NOMO-1 treated with dmso at 0.1 percent for 144 hours (cell line): ENCODE data around the gene ARHGEF26.
A peak's percentile ranks its signal among the peaks of the same experiment; 100 is the strongest.

Experiments used
- DNase-seq: peaks from one replicate; lab custom pipeline; 2025; ENCODE audit not compliant: unreplicated experiment; lab: John Stamatoyannopoulos, UW

Gene ARHGEF26

GRCh38 chr3:154112146-154112852, 8.9 kb upstream of the ARHGEF26 start:
- DNase-seq, result no peak

GRCh38 chr3:154113609-154114008, 7.6 kb upstream of the ARHGEF26 start:
- DNase-seq, result no peak

- no peak for DNase-seq
Measured at GRCh38 chr3:154115332-154115731, 5.9 kb upstream of the ARHGEF26 start.

GRCh38 chr3:154119951-154120350, 1.2 kb upstream of the ARHGEF26 start:
- DNase-seq, result no peak

GRCh38 chr3:154121701-154122551, 736 bp downstream of the ARHGEF26 start:
- no peak for DNase-seq

- DNase-seq, result no peak
Measured at GRCh38 chr3:154122552-154122911, 1.3 kb downstream of the ARHGEF26 start.

- DNase-seq, result no peak
Measured at GRCh38 chr3:154122912-154123559, 1.8 kb downstream of the ARHGEF26 start.

DNA sequence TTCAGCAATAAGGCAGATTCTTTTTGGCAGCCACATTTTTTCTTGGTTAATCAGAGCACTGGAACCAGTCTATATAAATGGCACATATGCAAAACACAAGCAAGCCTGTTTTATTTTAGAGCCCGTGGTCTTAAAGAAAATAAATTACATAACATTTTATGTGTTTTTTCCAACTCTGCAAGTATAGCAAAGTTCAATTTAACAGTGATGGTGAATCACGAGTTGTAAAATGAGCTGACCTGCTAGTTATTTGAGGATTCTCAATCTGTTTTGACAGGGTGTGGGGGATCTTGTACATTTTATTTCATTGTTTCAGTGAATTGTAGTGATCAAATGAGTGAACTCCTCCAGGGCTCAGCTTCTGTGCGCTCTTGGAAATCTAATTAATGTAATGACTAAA, 2.7 kb downstream of the ARHGEF26 start:
- no peak for DNase-seq

DNA sequence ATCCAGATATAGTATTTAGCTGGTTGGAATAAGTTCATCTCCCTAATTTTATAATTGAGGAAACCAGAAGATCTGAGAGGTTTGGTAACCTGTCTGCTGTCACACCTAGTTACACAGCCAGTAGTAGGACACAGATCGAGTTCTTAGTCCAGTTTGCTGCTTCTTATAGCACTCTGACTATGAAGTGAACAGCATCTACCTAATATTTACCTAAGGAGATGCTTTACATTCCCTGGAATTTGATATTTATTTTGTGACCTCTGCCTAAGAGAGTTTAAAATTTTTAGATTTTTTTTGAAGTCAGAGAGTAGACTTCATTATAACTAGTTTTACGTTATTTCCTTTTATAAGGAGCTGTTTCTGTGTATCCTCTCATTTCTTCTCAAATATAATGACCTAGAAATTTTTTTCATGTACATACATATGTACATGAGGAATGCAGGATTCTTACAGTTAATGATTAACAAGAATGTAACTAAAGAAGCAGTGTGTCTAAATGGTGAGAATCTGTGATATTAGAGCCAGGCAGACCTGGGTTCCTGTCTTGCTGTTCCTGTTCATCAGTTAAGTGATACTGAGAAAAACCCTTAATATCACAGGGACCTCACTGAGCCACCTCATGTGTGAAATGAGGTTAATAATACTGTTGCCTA, 4.3 kb downstream of the ARHGEF26 start:
- no peak for DNase-seq

DNA sequence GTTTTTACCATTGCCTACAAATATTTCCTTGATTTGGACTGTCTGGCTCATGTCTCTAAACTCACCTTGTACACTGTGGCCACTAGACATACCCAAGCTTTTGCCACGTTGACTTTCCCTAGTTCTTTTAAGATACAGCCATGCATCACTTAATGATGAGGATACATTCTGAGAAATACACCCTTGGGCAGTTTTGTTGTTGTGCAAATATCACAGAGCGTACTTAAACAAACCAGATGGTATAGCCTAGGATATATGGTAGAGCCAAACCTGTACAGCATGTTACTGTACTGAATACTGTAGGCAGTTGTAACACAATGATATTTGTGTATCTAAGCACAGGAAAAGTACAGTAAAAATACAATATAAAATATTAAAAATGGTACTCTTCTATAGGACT, 5.5 kb downstream of the ARHGEF26 start:
- no peak for DNase-seq

- DNase-seq, result no peak
Measured at GRCh38 chr3:154129625-154130024, 8.4 kb downstream of the ARHGEF26 start.

DNA sequence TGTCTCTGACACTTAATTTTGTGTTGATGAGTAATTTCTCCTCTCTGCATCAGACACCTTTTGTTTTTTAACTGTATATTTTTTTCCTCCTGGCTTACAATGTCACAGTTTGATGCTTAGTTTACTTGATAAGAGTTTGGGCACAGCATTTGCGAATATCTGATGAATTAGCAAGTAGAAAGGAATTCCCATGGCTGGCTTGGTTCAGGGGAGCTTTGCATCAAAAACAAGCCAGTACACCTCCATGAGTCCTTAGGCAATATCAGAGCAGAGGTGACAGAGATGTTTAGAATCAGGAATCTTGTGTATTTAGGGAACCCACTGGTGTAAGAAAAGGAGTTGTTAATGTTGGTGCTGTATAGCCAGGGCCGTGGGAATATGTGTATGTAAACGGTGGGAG, 9.3 kb downstream of the ARHGEF26 start:
- no peak for DNase-seq

- no peak for DNase-seq
Measured at GRCh38 chr3:154131830-154132229, 10.6 kb downstream of the ARHGEF26 start.

DNA sequence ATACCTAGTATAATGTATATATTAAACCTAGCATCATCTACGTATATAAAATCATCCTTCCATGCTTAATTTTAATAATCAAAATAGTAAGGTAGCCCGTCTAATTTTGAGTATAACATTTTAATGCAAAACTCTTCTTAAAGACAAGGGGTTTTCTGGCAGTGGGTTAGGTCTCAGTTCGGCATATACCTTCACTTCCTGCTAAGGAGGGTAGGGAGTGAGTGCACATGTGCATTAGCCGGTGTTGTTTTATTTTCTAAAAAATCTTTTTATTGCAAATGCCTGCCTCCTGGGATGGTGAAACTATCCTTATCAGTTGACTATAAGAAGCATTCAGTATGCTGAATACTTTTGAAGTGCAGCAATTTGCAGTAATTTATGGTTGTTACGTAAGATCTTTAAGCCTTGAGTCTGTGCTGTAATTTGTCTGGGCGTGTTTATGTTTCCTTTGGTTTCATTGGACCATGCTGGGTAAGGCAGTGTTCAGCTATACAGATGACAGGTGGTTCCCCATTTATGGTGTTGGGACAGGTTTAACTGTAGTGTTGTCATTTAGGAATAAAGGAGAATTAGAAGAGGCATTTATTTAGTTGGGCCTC, 11.7 kb downstream of the ARHGEF26 start:
- peak; percentile 92 for DNase-seq

DNA sequence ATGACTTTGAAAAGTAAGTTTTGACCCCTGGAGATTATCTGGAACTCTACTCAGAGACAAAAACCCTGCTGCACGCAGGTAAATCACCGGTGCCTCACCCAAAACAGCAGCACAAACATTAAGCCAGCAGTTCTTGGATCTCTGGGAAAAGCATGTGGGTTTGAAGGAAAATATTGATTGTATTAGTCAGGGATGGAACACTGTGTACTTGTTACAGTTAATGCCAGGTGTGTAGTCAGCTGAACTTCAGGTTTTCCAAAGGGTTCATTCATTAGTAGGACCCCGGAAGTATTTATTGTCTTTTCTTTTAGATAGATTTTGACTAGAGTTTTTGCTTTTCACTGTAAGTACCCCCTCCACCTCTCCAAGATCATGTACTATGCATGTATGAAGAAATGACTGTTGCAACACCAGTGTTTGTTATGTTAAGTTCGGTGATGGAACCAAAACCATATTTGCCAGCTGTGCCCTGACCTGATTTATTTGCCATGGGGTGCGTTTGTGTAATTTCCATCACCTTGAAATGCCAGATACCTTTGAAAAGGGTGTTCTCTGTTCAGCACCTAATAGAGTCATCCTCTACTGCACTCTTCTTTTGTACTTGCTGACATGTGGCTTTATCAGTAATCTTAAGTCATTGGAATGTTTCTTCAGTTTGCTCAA, 14.5 kb downstream of the ARHGEF26 start:
- no peak for DNase-seq

DNA sequence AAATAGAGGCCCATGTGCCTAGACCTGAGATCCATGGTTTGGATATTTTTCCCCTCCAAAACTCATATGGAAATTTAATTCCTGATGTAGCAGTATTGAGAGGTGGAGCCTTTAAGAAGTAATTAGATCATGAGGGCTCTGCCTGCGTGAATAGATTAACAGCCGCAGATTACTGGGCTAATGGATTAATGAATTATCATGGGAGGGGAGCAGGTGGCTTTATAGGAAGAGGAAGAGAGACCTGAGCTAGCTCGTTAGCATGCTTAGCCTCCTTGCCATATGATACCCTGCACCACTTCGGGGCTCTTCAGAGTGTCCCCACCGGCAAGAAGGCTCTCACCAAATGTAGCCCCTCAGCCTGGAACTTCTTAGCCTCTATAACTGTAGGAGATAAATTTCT, 15.8 kb downstream of the ARHGEF26 start:
- no peak for DNase-seq

GRCh38 chr3:154139996-154140436, 18.8 kb downstream of the ARHGEF26 start:
- DNase-seq, result no peak

- no peak for DNase-seq
Measured at GRCh38 chr3:154142608-154143007, 21.4 kb downstream of the ARHGEF26 start.

DNA sequence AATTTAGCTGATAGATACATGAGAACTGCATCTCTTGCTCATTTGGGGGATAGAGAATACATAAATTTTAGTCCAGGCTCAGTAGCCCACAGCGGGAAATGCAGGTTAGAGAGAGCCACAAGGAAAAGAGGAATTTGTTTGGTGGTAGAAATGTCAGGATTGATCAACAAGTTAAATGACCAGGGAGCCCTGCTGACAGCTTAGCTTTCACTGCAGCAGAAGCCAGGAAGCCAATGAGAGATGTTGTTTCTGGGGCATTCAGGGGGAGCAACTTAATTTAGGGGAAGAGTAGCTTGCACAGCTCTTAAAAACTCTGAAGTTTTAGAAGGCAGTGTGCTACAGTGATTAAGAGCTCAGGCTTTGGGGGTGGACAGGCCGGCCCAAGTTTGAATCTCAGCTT, 22.7 kb downstream of the ARHGEF26 start:
- no peak for DNase-seq

DNA sequence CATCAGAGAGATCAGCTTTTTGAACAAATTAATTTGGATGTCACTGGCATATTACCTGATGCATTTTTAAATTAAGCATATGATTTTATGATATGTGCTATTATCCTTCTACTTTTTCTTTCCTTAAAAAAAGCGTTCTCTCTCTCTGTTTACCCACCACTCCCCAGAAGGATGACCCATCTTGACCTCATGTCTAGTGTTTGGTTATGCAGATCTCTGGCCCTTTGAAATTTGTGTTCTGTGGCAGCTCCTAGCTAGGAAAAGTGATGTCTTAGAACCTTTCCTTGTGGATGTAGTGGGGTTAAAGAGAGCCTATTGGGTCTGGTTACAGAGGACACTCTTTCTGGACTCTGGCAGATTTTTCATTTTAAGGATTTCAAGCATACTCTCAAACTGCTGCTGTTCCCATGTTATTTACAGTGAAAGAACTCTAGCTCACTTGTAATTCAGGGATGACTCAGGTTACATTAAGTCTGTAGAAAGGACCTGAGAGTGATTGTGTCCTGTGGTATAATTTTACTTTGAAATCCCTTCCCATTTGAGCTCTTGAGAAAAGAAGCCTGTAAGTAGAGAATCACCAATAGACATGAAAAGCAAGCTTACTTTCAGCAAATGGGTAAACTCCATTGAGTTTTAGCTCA, 23.8 kb downstream of the ARHGEF26 start:
- no peak for DNase-seq
